HEK293 (cell line): ENCODE measurements around the gene ZNF32.

Experiments
- CTCF ChIA-PET: fragments of 350-600 bp; formaldehyde crosslinking; extraction: SDS; loops from one replicate; lab custom pipeline; 2021; ENCODE audit warnings: antibody characterized with exemption; lab: Yijun Ruan, JAX
- POLR2A ChIA-PET: fragments of 300-600 bp; formaldehyde crosslinking; extraction: SDS; loops from one replicate; lab custom pipeline; 2020; ENCODE audit warnings: antibody characterized with exemption, inconsistent platforms; lab: Yijun Ruan, JAX
- H3K27ac ChIP-seq: fragments of 200-500 bp; sonication (Bioruptor generic); 2 replicates; pipeline ENCODE4 v1.5.1; 2014; ENCODE audit warnings: low read depth, low read length, control low read depth, inconsistent platforms; ENCODE audit errors: extremely low read depth
- H3K36me3 ChIP-seq, 2 experiments: fragments of 200-500 bp in 1 of 2; sonication (Bioruptor generic) in 1 of 2; 1 replicate in 1 of 2; 2 replicates in 1 of 2; pipeline ENCODE4 v1.5.1; 2014 to 2017; ENCODE audit warnings: inconsistent platforms in 2 of 2, low read length in 2 of 2; ENCODE audit not compliant: control insufficient read depth in 2 of 2, insufficient read depth in 1 of 2
- H3K4me1 ChIP-seq: fragments of 200-500 bp; sonication (Bioruptor generic); 2 replicates; pipeline ENCODE4 v1.5.1; 2014; ENCODE audit warnings: mild to moderate bottlenecking, low read length, inconsistent platforms; ENCODE audit not compliant: control insufficient read depth, insufficient read depth
- H3K4me3 ChIP-seq: 2 replicates; pipeline ENCODE4 v1.5.1; 2011; ENCODE audit warnings: low read depth, mild to moderate bottlenecking, control low read depth, low read length, moderate library complexity
- H3K9me3 ChIP-seq: fragments of 200-500 bp; sonication (Bioruptor generic); 2 replicates; pipeline ENCODE4 v1.5.1; 2014; ENCODE audit warnings: low read depth, low read length, inconsistent platforms; ENCODE audit not compliant: control insufficient read depth, insufficient read depth
- EGR2 ChIP-seq: fragments of 450-650 bp; formaldehyde crosslinking; IDR thresholded peaks from 2 replicates; pipeline ENCODE4 v1.5.1; 2016; ENCODE audit warnings: low read depth, missing biosample characterization, missing genetic modification characterization
- SETDB1 ChIP-seq: IDR thresholded peaks from one replicate; pipeline ENCODE4 v1.6.1; 2017; ENCODE audit warnings: mild to moderate bottlenecking, low read length, moderate library complexity, mixed read lengths; ENCODE audit not compliant: insufficient read length
- TCF7L2 ChIP-seq: IDR thresholded peaks from 2 replicates; pipeline ENCODE4 v1.6.1; 2011; ENCODE audit warnings: low read depth, mild to moderate bottlenecking, inconsistent platforms, low read length, moderate library complexity, borderline replicate concordance
- YY1 ChIP-seq: fragments of 450-650 bp; formaldehyde crosslinking; IDR thresholded peaks from 2 replicates; pipeline ENCODE4 v1.5.1; 2018; ENCODE audit warnings: missing biosample characterization, missing genetic modification characterization
- ZFP69B ChIP-seq: fragments of 450-650 bp; formaldehyde crosslinking; IDR thresholded peaks from 2 replicates; pipeline ENCODE4 v1.5.1; 2016; ENCODE audit warnings: missing biosample characterization, missing genetic modification characterization
- ZNF274 ChIP-seq, 2 experiments: fragments of 200-500 bp in 1 of 2; fragments of 450-650 bp in 1 of 2; sonication (Bioruptor generic) in 1 of 2; formaldehyde crosslinking in 1 of 2; IDR thresholded peaks; 2 replicates each; pipeline versions ENCODE4 v1.5.1 to v1.6.1; 2014 to 2016; ENCODE audit warnings: borderline replicate concordance in 1 of 2, inconsistent platforms in 1 of 2, low read length in 1 of 2, missing biosample characterization in 1 of 2, missing genetic modification characterization in 1 of 2
- ZNF292 ChIP-seq: fragments of 450-650 bp; formaldehyde crosslinking; IDR thresholded peaks from 2 replicates; pipeline ENCODE4 v1.5.1; 2016; ENCODE audit warnings: low read depth, missing biosample characterization, missing genetic modification characterization, borderline replicate concordance
- ZNF350 ChIP-seq: fragments of 450-650 bp; formaldehyde crosslinking; IDR thresholded peaks from 2 replicates; pipeline ENCODE4 v1.5.0; 2017; ENCODE audit warnings: missing biosample characterization, mild to moderate bottlenecking, missing genetic modification characterization
- ZNF624 ChIP-seq: fragments of 450-650 bp; formaldehyde crosslinking; IDR thresholded peaks from 2 replicates; pipeline ENCODE4 v1.5.1; 2017; ENCODE audit warnings: missing biosample characterization, missing genetic modification characterization
- ZNF701 ChIP-seq: fragments of 450-650 bp; formaldehyde crosslinking; IDR thresholded peaks from 2 replicates; pipeline ENCODE4 v1.5.1; 2016; ENCODE audit warnings: missing biosample characterization, missing genetic modification characterization
- ZNF837 ChIP-seq: fragments of 450-650 bp; formaldehyde crosslinking; IDR thresholded peaks from 2 replicates; pipeline ENCODE4 v1.5.1; 2016; ENCODE audit warnings: missing biosample characterization, missing genetic modification characterization
- ZSCAN16 ChIP-seq: fragments of 450-650 bp; formaldehyde crosslinking; IDR thresholded peaks from 2 replicates; pipeline ENCODE4 v1.5.1; 2016; ENCODE audit warnings: missing biosample characterization, missing genetic modification characterization
- TF ChIP-seq, protein P1 (sequence below): fragments of 450-650 bp; formaldehyde crosslinking; IDR thresholded peaks from 2 replicates; pipeline ENCODE4 v1.5.1; 2016; ENCODE audit warnings: missing biosample characterization, missing genetic modification characterization
- TF ChIP-seq, protein P2 (sequence below): fragments of 450-650 bp; formaldehyde crosslinking; IDR thresholded peaks from 2 replicates; pipeline ENCODE4 v1.5.1; 2016; ENCODE audit warnings: missing biosample characterization, missing genetic modification characterization
- TF ChIP-seq, protein P3 (sequence below): fragments of 450-650 bp; formaldehyde crosslinking; IDR thresholded peaks from 2 replicates; pipeline ENCODE4 v1.5.1; 2016; ENCODE audit warnings: missing biosample characterization, missing genetic modification characterization, borderline replicate concordance

Gene ZNF32

DNA sequence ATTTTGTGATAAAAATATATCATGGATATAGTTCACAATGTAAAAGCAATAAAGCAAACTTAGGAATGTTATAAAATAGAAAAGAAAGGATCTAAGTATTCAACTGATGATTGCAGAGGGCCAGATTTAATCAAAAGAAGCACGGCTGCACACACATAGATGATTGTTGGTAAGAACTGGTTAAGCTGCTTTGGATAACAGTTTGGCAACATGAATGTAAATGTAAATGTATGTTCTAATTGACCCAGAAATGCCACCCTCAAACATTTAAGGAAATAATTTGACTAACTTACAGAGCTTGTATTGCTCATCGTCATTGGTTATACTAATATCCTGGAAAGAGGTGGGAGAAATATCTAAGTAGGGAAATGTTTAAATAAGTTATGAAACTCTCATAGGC lies 29.3 kb downstream of the ZNF32 start:
- TF ChIP-seq EGR2 (tag by site-specific recombination), result no peak
- TF ChIP-seq TCF7L2, result no peak
- no peak for TF ChIP-seq ZNF624 (tag by site-specific recombination)
- TF ChIP-seq, protein P1, sequence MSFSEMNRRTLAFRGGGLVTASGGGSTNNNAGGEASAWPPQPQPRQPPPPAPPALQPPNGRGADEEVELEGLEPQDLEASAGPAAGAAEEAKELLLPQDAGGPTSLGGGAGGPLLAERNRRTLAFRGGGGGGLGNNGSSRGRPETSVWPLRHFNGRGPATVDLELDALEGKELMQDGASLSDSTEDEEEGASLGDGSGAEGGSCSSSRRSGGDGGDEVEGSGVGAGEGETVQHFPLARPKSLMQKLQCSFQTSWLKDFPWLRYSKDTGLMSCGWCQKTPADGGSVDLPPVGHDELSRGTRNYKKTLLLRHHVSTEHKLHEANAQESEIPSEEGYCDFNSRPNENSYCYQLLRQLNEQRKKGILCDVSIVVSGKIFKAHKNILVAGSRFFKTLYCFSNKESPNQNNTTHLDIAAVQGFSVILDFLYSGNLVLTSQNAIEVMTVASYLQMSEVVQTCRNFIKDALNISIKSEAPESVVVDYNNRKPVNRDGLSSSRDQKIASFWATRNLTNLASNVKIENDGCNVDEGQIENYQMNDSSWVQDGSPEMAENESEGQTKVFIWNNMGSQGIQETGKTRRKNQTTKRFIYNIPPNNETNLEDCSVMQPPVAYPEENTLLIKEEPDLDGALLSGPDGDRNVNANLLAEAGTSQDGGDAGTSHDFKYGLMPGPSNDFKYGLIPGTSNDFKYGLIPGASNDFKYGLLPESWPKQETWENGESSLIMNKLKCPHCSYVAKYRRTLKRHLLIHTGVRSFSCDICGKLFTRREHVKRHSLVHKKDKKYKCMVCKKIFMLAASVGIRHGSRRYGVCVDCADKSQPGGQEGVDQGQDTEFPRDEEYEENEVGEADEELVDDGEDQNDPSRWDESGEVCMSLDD (tag by site-specific recombination), result no peak
- TF ChIP-seq ZNF350, result no peak
- no peak for TF ChIP-seq ZFP69B (tag by site-specific recombination)
- TF ChIP-seq ZNF701 (tag by site-specific recombination), result no peak
- TF ChIP-seq, protein P2, sequence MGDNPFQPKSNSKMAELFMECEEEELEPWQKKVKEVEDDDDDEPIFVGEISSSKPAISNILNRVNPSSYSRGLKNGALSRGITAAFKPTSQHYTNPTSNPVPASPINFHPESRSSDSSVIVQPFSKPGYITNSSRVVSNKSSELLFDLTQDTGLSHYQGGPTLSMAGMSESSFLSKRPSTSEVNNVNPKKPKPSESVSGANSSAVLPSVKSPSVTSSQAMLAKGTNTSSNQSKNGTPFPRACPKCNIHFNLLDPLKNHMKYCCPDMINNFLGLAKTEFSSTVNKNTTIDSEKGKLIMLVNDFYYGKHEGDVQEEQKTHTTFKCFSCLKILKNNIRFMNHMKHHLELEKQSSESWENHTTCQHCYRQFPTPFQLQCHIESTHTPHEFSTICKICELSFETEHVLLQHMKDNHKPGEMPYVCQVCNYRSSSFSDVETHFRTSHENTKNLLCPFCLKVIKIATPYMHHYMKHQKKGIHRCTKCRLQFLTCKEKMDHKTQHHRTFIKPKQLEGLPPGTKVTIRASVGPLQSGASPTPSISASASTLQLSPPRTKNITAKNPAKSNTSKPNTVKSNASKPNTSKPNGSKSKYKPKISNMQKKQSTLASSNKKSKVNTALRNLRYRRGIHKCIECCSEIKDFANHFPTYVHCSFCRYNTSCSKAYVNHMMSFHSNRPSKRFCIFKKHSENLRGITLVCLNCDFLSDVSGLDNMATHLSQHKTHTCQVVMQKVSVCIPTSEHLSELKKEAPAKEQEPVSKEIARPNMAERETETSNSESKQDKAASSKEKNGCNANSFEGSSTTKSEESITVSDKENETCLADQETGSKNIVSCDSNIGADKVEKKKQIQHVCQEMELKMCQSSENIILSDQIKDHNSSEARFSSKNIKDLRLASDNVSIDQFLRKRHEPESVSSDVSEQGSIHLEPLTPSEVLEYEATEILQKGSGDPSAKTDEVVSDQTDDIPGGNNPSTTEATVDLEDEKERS (tag by site-specific recombination), result no peak
- TF ChIP-seq, all 188 proteins: peak for 0
- Histone ChIP-seq H3K36me3 (peaks cover 0 to 19% of the 10 kb centered on the region in 2 experiments; a peak in 2 of 3 replicates), H3K4me3 (no peak overlapping the region), H3K9me3 (no peaks in the 10 kb centered on the region), H3K4me1 (no peaks in the 10 kb centered on the region), H3K27ac (no peak overlapping the region)
- ChIA-PET CTCF (no interaction called here), POLR2A (no interaction called here)

DNA sequence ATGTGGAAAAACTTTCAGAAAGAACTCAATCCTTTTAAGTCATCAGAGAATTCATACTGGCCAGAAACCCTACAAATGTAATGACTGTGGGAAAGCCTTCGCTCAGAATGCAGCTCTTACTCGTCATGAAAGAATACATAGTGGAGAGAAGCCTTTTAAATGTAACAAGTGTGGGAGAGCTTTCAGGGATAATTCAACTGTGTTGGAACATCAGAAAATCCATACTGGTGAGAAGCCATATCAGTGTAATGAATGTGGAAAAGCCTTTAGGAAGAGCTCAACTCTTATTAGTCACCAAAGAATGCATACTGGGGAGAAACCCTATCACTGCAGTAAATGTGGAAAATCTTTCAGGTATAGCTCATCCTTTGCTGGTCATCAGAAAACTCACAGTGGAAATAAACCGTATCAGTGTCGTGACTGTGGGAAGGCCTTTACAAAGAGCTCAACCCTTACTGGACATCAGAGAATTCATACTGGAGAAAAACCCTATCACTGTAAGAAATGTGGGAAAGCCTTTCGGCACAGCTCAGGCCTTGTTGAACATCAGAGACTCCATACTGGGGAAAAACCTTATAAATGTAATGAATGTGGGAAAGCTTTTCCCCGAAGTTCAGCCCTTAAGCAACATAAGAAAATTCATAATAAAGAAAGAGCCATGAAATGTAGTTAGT lies 31.8 kb downstream of the ZNF32 start:
- H3K4me1 ChIP-seq, result no peaks in the 10 kb centered on the region
- no peak overlapping the region for H3K4me3 ChIP-seq
- peaks cover 5 to 38% of the 10 kb centered on the region in 2 experiments for H3K36me3 ChIP-seq
- no peak for TF ChIP-seq ZSCAN16 (tag by site-specific recombination)
- TF ChIP-seq YY1 (tag by site-specific recombination), result no peak
- peak; percentile 87 for TF ChIP-seq SETDB1
- no peak for TF ChIP-seq ZNF274 (IDR thresholded peaks at IDR 0.05; ENCODE audit: low read length)
- peak; percentile 87; the same call in 1 of the 2 replicates for TF ChIP-seq ZNF274 (tag by site-specific recombination; IDR thresholded peaks at IDR 0.05; ENCODE audit: borderline replicate concordance)
- POLR2A ChIA-PET, result no interaction called here
- CTCF ChIA-PET, result interaction anchor here (0.6 kb wide), 1 partner anchor 1070 kb away, joined by 4 read pairs; no protein-coding TSS in a partner anchor
- no peaks in the 10 kb centered on the region for H3K9me3 ChIP-seq
- no peak overlapping the region for H3K27ac ChIP-seq

DNA sequence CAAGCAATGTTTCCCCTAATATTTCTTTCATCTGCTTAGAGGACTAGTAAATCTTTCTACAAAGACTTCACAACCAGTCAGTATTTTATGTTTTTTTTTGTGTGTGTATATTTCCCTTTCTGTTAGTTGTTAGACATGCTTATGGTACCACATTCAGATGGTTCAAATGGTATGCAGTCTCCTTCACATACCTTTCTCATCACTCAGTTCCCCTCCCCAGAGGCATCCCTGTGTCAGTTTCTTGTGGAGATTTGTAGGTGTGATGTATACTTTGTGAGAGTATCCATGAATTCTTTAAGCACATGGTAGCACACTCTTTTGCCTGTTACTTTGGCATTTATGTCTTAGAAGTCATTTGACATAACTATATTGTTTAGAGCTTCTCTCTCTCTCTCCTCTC lies 38.0 kb downstream of the ZNF32 start:
- H3K9me3 ChIP-seq, result no peaks in the 10 kb centered on the region
- H3K27ac ChIP-seq, result no peak overlapping the region
- ChIA-PET CTCF (interaction anchor here (0.6 kb wide), 1 partner anchor 37 kb away, joined by 3 read pairs; no protein-coding TSS in a partner anchor), POLR2A (no interaction called here)
- TF ChIP-seq ZNF292 (no peak), ZNF837 (tag by site-specific recombination) (no peak)
- TF ChIP-seq, protein P3, sequence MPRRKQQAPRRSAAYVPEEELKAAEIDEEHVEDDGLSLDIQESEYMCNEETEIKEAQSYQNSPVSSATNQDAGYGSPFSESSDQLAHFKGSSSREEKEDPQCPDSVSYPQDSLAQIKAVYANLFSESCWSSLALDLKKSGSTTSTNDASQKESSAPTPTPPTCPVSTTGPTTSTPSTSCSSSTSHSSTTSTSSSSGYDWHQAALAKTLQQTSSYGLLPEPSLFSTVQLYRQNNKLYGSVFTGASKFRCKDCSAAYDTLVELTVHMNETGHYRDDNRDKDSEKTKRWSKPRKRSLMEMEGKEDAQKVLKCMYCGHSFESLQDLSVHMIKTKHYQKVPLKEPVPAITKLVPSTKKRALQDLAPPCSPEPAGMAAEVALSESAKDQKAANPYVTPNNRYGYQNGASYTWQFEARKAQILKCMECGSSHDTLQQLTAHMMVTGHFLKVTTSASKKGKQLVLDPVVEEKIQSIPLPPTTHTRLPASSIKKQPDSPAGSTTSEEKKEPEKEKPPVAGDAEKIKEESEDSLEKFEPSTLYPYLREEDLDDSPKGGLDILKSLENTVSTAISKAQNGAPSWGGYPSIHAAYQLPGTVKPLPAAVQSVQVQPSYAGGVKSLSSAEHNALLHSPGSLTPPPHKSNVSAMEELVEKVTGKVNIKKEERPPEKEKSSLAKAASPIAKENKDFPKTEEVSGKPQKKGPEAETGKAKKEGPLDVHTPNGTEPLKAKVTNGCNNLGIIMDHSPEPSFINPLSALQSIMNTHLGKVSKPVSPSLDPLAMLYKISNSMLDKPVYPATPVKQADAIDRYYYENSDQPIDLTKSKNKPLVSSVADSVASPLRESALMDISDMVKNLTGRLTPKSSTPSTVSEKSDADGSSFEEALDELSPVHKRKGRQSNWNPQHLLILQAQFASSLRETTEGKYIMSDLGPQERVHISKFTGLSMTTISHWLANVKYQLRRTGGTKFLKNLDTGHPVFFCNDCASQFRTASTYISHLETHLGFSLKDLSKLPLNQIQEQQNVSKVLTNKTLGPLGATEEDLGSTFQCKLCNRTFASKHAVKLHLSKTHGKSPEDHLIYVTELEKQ (tag by site-specific recombination), result no peak
- no peaks in the 10 kb centered on the region for H3K4me1 ChIP-seq
- H3K4me3 ChIP-seq, result no peak overlapping the region
- peaks cover 14 to 59% of the 10 kb centered on the region in 2 experiments for H3K36me3 ChIP-seq
